VCaP (cell line): ENCODE measurements around the gene ART3.

ENCODE experiments used
- H3K27ac ChIP-seq: fragments of 450-650 bp; 2 replicates; pipeline ENCODE4 v1.5.1; 2017
- CTCF ChIP-seq: fragments of 450-650 bp; conservative IDR thresholded peaks from 2 replicates; pipeline ENCODE4 v1.5.1; 2017; ENCODE audit warnings: mild to moderate bottlenecking, moderate library complexity

ART3 gene

GRCh38 chr4:76061982-76062381, 12.5 kb upstream of the ART3 start:
- H3K27ac ChIP-seq = peak overlapping the region; percentile 77
- no peak for TF ChIP-seq CTCF

GRCh38 chr4:76066546-76066945, 8.0 kb upstream of the ART3 start:
- H3K27ac ChIP-seq = peak overlapping the region; percentile 29; the same call in 1 of the 2 replicates
- no peak for TF ChIP-seq CTCF

GRCh38 chr4:76067652-76068286, 6.7 kb upstream of the ART3 start:
- TF ChIP-seq CTCF = peak; percentile 95
- peak overlapping the region; percentile 29 for H3K27ac ChIP-seq

- no peak for TF ChIP-seq CTCF
- no peak overlapping the region; the same call in 1 of the 2 replicates for H3K27ac ChIP-seq
These were observed 1.7 kb upstream of the ART3 start for GRCh38 chr4:76072760-76073159.

- no peak overlapping the region for H3K27ac ChIP-seq
- no peak for TF ChIP-seq CTCF
These were observed 588 bp downstream of the ART3 start for GRCh38 chr4:76074993-76075600.

GRCh38 chr4:76078033-76078613, 3.6 kb downstream of the ART3 start:
- H3K27ac ChIP-seq = no peak overlapping the region
- no peak for TF ChIP-seq CTCF

GRCh38 chr4:76083386-76083988, 9.0 kb downstream of the ART3 start:
- no peak for TF ChIP-seq CTCF

More at GRCh38 chr4:76083386-76083988, 9.0 kb downstream of the ART3 start:
- H3K27ac ChIP-seq = no peak overlapping the region
